Fibroblast of peridontal ligament (primary cell): ENCODE results near the gene PLEKHG7.
A peak's percentile ranks its signal among the peaks of the same experiment; 100 is the strongest.

ENCODE experiments used
- DNase-seq: peaks from one replicate; pipeline ENCODE4 v3.0.0-alpha.2; 2010; ENCODE audit errors: extremely low read depth

PLEKHG7 gene

DNA sequence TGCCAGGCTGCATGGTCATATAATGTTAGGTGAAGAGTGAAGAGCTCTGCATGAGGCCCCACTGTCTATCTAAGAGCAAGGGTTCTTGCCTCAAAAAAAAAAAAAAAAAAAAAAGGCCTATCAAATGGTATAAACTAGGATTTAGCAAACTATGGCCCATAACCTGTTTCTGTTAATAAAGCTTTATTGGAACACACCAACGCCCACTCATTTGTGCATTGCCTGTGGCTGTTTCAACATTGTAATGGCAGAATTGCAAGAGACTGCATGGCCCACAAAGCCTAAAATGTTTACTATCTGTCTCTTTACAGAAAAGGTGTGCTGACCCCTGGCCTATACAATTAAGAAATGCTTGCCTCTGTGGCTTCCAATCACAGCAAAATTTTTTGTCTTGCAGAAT, 12.8 kb downstream of the PLEKHG7 start:
- no peak for DNase-seq

DNA sequence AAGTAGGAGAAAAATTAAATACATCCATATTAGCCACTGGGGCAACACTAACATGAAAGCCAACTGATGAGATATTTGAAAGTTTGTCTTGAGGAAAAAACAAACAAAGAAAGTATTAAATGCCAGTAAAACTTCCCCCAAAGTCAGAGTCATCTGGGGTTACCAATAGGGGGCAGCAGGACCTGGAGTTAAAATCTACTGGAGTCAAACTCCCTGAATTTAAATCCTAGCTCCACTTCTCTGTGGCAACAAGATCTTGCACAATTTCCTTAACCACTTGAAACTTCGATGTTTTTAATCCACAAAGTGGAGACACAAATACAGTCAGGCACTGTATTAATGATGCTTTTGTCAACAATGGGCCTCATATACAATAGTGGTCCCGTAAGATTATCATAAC, 14.4 kb downstream of the PLEKHG7 start:
- peak; percentile 83 for DNase-seq

DNA sequence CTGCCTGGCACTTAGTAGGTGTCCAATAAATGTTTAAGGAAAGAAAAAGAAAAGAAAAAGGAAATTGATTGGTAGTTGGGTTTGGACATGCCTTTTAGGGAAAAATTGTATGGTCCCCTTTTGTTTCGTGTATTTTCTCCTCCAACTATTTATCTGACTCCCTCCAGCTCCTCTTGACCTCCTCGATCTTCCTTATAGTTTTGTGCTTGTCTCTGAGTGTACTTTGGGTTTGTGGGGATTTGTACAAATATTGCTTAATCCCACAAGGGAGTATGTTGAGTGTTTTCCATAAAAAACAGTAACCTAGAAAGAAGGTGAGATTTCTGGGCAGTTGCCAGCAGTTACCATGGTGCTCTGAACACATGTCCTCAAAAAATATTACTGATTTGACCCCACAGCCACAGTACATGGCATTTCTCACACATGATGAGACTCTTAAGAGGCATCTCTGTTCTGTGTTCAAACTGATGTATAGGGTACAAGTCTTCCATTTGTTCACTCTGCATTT, 15.7 kb downstream of the PLEKHG7 start:
- DNase-seq = no peak

DNA sequence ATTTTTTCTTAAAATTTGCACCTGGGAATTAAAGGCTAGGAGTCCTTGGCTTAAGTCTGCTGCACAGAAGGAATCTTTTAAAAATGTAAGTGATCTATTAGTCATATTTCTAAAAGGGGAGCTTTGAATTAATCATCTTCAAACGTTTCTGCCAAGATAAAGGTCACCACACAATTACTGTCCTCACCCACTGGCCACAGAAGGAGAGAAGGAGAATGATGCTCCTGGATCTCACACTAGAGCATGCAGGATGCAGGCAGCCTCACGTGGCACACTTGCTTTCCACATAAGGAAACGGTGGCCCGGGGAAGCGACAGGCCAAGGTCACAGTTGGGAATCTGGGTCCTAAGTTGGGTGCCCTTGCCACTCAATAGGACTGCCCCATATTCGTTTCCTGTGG, 16.9 kb downstream of the PLEKHG7 start:
- peak; percentile 36 for DNase-seq

DNA sequence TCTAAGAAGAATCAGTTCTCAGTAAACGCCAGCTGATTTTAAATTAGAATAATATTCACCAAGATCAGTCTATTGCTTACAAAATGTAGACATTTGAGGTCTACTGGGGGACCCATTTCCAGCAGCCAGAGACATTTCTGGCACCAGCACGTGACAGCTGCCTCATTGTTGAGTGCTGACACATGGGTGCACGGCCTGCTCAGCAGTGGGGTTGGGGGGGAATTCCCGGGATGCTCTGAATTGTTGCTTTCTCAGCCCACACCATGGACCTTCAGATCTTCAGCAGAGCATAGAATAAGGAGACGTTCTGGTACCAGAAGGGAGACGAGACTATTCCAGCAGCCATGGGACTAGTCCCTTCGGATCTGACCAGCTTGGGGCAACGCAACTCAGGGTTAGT, 18.3 kb downstream of the PLEKHG7 start:
- no peak for DNase-seq

DNA sequence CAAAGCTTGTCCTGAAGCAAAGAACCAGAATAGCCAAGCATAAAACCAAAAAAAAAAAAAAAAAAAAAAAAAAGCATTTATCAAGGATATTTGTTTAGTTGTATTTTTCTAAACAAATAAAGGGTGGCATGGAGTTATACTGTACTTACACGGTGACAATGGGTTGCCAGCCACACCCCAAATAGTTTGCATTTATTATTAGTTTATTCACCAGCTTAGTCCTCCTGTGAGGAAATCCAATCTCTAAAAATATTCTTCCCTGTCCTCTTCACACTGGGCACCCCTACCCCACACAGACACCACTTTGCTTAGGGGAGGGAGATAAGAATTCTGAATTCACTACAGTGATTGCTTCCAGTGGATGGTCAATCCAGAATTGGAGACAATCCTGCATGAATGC, 18.9 kb downstream of the PLEKHG7 start:
- DNase-seq = no peak

DNA sequence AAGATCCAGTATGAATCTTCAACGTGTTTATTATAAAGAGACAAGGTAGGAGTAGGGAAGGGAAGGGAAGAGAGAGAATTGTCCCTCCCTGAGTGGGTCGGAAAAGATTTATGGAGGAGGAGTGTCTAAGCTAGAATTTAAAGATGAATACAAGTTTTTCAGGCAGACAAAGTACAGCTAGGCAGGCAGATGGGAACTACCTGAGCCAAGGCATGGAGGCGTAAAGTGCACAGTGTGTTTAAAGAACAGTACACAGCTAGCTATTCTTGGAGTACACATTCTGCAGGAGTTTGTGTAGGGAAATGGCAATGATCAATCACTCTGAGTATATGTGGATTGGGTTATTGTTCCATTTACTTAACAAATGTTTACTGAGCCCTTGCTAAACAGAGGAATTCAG, 20.1 kb downstream of the PLEKHG7 start:
- no peak for DNase-seq

DNA sequence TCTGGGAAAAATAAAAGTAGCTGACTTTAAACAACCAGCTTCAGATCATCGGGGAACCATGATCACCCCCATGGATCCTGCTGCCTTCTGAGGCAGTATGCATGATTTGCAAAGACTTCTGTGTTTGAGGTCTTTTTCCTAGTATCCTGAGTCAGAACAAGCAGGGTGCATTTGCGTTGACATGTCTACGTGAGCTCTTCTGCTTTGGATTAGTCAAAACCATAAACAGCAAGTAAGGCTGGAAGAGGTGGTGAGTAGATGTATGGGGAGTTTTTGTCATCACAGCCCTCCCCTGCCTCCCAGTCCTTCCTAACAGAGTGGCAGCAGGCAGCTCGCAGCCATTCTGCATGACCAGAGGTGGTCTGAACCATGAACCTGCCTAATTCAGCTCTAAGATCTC, 24.1 kb downstream of the PLEKHG7 start:
- DNase-seq = no peak

DNA sequence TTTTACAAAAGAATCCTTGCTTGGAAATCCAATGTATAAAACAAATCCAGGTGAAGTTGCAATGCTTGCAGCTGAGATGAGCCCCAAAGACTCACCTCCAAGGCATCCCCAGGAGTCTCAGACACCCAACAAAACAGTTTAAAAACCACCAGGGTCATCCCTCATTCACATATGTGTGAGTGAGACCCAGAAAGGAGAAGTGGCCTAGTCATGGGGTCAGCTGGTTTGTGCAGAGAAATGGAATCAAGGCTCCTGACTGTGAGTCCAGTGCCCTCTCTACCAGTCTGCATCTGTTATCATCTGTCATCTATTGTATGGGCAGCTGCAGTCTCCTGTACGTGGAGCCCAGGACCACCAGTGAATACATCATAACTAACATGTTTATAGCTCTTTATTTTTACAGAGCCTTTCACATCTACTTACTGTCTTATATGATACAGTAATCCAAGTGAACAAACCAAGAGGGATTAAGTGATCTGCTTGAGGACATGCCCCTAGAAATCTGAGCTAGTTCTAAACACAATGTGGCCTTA, 27.1 kb downstream of the PLEKHG7 start:
- DNase-seq = no peak

DNA sequence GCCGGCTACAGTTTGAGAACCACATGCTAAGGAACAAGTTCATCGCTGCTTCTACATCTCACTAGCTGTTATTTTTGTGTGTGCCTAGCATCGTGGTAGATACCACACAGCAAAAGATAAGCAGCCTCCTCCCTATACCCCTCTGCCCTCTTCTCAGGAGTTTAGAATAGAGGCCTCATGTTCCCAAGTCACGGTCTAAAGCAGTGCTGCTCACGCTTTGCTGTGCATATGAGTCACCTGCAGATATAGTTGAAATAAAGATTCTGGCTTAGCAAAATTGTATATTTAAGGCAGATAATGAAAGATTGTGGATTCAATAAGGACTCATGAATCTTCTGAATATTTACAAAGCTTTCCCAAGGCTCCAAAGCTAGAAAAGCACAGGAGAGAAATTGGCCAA, 28.0 kb downstream of the PLEKHG7 start:
- no peak for DNase-seq

DNA sequence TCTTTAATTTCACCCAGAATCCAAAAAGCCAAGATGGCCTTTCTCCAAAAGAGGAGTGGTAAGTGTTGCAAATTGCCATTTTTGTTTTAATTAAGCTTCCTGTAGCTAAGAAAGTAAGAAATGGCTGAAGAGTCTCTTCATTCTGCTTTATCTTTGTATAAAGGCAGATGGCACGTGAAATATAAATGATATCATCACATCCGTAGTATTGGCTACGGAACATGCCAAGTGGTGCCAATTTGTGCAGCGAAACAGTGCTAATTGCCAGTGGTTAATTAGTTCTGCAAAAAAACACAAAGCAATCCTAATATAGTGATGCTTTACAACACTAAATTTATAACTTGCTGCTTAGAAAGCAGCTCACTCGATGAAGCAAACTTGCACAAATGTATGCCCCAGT, 29.4 kb downstream of the PLEKHG7 start:
- DNase-seq = no peak

DNA sequence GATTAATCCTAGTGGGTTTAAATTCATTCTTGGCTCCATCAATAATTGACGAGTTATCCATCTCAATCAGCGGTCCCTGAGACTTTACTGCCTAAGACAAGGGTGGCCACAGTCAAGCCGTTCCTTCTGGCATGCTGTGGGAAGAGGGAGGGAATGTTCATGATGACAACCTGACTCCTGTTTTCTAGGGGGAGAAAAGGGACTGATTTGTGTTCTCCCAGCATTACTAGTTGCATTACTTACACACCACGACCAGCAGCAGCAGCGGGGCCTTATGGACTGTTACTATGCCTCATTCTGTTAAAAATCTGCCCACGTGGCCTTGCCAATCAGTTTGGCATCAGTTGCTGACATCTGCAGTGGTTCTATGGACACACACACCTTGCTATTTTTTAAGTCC, 29.9 kb downstream of the PLEKHG7 start:
- no peak for DNase-seq

DNA sequence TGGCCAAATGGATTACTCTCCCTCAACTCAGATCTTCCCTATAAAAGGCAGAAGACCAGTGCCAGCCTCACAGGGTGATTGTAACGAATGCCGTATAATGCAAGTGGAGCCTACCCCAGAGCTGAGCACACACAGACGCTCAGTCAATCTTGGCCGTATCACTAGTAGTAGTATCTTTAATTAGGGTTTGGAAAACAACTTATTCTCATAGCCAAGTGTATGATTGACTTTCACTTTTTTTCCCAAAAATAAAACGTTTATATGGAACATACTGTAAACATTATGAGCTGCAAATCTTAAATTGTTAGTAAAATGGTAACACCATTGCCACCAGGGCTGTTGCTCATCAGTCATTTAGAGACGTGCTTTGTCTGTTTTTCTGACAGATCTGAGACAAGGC, 30.4 kb downstream of the PLEKHG7 start:
- no peak for DNase-seq

DNA sequence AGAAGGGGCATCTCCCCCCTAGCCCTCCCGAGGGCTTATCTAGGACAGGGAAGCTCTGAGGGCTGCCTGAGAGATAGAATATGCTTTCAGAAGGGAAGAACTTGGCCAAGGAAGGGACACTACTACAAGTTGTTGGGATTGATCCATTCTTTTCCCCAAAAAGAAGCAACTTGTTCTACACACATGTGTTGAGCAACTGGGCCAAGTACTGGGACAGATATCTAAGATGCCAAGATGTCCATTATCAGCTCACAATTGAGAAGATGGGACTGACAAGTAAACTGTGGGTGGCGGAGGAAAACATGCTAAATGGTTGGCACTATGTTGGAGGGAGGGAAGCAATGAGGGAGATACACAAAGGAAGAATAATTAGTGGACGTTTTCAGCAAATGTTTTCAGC, 30.9 kb downstream of the PLEKHG7 start:
- DNase-seq = no peak

DNA sequence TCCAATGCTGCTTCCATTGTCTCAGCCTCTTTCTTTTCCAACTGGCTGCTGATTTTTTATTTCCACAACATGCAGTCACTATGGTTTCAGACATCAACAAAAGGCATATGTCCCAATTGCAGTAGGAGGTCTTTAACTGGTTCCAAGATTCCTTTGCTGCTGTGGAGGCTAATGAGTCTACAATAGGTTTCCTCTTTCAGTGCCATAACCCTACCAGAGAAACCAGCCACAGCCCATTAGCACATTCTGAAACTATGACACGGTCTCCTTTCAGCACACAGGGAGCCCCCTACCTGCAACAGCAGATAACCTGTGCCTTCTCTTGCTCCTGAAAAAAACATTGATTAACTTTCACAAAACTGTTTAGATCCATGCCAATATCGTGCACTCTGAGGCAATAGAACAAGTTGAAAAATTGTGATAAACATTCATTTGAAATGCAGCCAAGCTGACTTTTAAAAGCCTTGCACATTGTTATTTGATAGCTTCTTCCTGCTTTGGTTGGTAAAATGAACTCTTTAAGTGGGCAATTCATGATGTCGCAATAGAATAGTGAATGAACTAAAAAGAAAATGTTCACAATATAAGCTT, 32.4 kb downstream of the PLEKHG7 start:
- peak; percentile 99 for DNase-seq

DNA sequence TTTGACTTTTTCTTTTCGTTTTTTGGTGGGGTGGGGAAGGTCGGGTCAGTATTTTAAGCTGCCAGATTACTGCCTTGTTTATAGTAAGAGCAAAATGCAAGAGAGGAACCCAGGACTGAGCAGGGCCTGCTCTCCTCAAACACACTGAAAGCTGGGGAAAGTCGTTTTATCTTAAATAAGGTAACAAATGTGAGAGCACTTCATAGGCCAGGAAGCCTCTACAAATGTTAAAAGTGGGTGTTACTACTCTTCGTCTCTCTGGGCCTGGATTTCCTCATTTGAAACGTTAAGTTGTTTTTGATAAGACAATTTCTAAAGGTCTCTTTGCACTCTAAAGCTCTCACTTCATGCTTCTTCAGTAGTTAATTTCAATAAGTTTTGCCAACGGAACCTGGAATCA, 33.8 kb downstream of the PLEKHG7 start:
- DNase-seq = no peak

DNA sequence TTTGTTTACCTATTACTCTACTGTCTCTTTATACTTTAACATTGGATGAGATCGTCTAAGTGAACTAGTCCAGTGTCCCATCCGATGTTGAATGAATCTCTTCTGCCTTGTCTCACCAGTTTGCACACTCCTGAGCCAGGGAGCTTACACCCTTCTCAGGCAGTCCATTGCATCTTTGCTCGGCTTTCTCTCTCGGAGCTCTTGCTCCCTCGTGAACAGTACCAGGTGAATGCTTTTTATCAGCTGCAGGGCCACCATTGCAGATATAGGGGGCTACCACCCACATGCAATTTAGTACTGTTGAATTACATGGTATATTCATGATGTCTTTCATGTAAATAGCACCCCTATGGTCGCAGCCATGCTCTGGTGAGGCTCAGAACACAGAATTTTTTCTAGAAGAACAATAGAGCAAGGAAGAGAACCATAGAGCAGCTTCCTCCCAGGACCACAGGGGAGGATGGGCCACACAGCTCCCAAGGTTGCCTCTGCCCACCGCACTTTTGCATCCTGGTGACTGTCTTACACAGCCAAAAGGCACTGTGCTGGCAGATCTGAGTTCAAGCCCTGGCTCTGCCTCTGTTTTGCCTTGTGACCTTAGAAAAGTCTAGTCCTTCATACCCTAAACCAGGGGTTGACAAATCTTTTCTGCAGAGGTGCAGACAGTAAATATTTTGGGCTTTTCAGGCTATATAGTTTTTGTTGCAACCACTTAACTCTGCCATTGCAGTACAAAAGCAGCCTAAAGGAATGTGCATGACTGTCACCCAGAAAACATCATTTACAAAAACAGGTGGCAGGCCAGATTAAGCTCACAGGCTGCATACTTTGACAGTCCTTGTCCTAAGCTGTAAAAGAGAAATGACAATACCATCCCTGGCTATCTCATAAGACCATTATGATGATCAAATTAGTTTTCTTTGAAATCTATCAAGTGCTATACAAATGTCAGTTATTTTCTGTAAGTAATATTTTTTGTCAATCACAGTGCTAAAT, 35.4 kb downstream of the PLEKHG7 start:
- DNase-seq = no peak

DNA sequence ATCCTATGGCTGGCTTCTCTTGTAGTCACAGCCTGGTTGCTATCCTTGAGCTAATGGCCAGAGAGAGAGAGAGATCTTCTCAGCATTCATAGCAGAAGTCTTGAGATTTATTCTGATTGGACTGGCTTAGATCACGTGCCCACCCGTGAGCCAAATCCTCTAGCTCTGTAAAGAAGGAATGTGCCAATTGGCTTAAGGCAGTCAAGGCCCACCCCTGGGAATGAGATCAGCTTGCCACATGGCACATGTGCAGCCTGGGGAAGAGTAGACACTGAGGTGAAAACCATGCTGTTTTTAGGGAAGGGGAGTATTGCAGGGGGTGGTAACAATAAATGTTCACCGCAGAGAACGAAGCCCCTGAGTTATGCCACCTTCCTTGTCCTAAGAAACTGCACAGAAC, 36.3 kb downstream of the PLEKHG7 start:
- DNase-seq = no peak

DNA sequence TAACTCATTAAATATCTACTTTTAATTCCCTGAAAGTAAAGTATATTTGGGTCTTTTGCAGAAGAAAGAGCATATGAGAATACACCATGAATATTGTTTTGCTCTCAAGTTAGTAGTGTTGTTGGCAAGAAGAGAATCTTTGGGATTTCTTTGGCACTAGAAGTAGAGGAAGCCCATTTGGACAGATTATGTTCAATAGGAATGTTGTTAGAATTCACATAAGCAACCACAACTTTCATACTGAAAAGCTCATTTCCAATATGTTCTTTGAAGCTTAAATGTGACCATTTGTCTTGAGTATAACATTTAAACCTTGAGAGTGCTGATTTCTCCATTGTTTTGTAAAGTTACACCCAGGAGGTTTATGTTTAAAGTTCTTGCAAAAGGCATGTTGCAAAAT, 37.6 kb downstream of the PLEKHG7 start:
- peak; percentile 73 for DNase-seq

DNA sequence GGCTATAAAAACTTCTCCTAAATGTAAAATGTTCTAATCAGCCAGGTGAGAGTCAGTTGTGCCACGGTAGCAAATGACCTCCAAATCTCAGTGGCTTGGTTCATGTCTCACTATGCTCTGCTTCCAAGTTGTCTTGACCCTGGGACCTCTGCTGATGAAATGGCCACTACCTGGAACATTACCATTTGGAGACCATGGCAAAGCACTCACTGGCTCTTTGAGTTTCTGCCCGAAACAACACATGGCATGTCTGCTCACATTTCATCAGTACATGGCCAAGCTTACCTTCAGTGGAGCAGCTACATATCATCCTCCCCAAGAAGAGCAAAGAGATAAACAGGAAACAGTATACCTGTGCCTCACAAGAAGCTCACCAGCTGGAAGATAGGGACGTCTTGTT, 40.2 kb downstream of the PLEKHG7 start:
- DNase-seq = no peak

DNA sequence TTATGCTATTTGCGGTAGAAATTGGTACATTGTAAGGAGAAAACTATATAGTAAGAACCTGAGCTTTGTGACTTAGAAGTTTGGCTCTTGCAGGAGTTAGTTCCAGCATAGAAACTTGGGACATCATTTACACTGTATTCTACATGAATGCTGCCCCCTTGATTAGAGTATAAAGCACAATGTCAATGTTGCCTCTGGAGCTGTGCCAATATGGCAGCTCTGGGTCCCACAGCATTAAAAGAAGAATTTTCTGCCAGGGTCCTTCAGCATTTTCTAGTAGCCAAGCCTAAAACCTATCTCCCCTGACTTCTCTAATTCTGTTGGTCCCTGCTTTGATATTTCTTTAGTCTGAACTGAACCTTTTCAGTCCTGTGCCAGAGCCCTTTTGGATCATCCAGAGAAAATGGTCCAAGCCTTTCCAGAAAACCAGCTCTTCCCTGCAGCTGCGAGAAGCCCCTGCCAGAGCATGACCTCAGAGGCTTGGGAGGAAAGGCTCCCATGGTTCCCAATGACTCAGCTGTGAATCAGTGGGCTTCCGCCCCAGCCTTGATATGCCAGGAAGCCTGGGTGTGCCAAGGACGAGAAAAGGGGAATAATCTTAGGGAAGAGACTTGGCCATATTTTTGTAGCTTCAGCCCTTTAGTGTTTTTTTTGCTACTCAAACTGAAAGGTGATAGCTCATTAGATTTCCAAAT, 43.2 kb downstream of the PLEKHG7 start:
- peak; percentile 99 for DNase-seq

DNA sequence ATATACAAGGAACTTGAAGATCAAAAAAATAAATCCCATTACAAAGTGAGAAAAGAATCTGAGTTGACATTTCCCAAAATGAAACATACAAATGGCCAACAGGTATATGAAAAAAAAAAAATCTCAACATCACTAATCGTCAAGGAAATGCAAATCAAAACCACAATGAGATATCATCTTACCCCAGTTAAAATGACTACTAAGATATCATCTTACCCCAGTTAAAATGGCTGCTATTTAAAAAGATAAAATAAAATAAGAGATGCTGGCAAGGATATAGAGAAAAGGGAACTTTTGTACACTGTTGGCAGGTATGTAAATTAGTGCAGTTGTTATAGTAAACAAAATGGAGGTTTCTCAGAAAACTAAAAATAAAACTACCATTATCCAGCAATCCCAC, 44.4 kb downstream of the PLEKHG7 start:
- DNase-seq = no peak
